Measurements from ENCODE around the gene APAF1. TPM values are rescaled to one million over a fixed set of nuclear protein-coding genes. Genes with fewer than 3 reads are reported as not detected.

The APAF1 gene
- total RNA-seq, 4 donors from 2014 or later: 10.5 to 25.4 (median 23.4) TPM

DNA sequence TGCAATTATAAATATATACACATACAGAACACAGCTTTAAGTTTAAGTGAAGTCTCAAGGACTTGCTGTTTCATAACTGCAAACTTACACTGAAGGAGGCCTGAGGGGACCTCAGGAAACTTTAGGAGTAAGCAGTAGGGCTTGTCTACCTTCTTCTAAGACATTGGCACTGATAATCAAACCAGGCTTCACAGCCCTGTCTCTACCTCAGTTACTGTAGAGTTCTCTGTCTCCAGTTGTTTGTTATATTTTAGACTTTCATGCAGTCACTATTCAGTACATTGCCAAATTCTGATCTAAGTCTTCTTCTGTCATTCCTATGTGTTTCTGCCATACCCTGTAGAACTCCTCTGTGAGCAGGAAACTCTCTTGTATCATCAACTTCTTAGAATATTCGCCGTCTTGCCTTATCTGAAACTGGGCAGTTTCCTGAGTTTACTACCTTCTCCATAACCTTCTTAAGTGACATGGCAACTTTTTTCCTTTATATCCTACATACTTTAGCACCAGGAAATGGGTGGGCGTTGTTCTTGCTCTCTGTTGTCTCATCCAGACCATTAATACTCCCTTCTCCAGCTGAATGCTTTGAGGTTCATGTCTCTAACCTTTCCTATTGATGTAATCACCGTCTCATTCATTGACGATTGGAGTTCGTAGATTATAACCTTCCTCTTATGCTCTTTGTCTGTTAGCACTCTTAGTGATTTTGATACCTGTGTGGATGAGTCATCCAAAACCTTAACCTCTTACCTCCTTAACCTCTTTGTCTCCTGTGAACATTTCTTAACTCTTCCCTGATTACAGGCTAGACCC lies 11.4 kb downstream of the APAF1 start:
- H3K4me3 ChIP-seq: no peak overlapping the region
- in situ Hi-C loops (cut with MboI; ENCODE audit: low pct_ligation_motif_present in 1 of 4, low pct_unique_long_range_greater_than_20kb in 1 of 4, low sequenced_read_pairs in 3 of 4) (loop anchor here in 2 of 4 donors (10.0 to 25.0 kb wide), 2 partner anchors 92 to 94 kb away; no protein-coding TSS in a partner anchor), intact Hi-C loops (cut with DNase I; ENCODE audit: low total_unique reads) (no loop called here)
- H3K27ac ChIP-seq: no peak overlapping the region
- no peaks in the 10 kb centered on the region for H3K4me1 ChIP-seq
- DNase-seq: no peak
- 42 to 58% methylated on average over 3 to 6 of the region's 6 CpGs for WGBS, 2 donors (ENCODE audit: low coverage in 1 of 2)
- TF ChIP-seq POLR2AphosphoS5 (IDR thresholded peaks at IDR 0.05) (no peak), EP300 (IDR thresholded peaks at IDR 0.05; ENCODE audit: low read depth) (no peak), POLR2A (IDR thresholded peaks at IDR 0.05) (no peak)
- TF ChIP-seq, protein P1, sequence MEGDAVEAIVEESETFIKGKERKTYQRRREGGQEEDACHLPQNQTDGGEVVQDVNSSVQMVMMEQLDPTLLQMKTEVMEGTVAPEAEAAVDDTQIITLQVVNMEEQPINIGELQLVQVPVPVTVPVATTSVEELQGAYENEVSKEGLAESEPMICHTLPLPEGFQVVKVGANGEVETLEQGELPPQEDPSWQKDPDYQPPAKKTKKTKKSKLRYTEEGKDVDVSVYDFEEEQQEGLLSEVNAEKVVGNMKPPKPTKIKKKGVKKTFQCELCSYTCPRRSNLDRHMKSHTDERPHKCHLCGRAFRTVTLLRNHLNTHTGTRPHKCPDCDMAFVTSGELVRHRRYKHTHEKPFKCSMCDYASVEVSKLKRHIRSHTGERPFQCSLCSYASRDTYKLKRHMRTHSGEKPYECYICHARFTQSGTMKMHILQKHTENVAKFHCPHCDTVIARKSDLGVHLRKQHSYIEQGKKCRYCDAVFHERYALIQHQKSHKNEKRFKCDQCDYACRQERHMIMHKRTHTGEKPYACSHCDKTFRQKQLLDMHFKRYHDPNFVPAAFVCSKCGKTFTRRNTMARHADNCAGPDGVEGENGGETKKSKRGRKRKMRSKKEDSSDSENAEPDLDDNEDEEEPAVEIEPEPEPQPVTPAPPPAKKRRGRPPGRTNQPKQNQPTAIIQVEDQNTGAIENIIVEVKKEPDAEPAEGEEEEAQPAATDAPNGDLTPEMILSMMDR (IDR thresholded peaks at IDR 0.05): no peak
- H3K9me3 ChIP-seq: no peaks in the 10 kb centered on the region
- no peaks in the 10 kb centered on the region for H3K27me3 ChIP-seq
- peaks cover 0 to 38% (median 4%) of the 10 kb centered on the region in 4 donors for H3K36me3 ChIP-seq

DNA sequence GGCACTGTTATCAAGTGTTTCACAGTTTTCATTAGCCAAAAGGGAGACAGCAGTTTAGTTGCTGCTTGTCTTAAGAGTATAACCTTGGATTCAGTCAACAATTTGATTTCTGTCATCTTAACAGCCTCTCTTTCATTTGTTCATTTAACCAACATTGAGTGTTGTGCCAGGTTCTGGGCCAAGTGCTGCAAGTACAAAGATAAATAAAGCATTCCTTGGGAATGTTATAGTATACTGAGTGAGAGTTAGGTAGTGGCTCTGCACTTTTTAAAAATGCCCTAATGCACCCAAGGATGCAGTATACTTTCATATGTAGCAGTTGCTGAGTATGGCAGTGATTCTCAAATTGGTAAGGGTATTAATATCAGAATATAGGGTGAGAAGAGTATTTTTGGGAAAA lies 15.4 kb downstream of the APAF1 start:
- H3K36me3 ChIP-seq: peaks cover 0 to 65% (median 20%) of the 10 kb centered on the region in 4 donors
- in situ Hi-C loops (cut with MboI; ENCODE audit: low pct_ligation_motif_present in 1 of 4, low pct_unique_long_range_greater_than_20kb in 1 of 4, low sequenced_read_pairs in 3 of 4) (loop anchor here in 1 of 4 donors (25.0 kb wide), 1 partner anchor 98 kb away; no protein-coding TSS in a partner anchor), intact Hi-C loops (cut with DNase I; ENCODE audit: low total_unique reads) (no loop called here)
- H3K27ac ChIP-seq: no peak overlapping the region
- no peak for DNase-seq
- TF ChIP-seq EP300 (IDR thresholded peaks at IDR 0.05; ENCODE audit: low read depth) (no peak), POLR2A (IDR thresholded peaks at IDR 0.05) (no peak), POLR2AphosphoS5 (IDR thresholded peaks at IDR 0.05) (no peak)
- TF ChIP-seq, protein P1 (IDR thresholded peaks at IDR 0.05): no peak
- no peak overlapping the region for H3K4me3 ChIP-seq
- H3K4me1 ChIP-seq: no peaks in the 10 kb centered on the region
- no peaks in the 10 kb centered on the region for H3K27me3 ChIP-seq
- no peaks in the 10 kb centered on the region for H3K9me3 ChIP-seq

DNA sequence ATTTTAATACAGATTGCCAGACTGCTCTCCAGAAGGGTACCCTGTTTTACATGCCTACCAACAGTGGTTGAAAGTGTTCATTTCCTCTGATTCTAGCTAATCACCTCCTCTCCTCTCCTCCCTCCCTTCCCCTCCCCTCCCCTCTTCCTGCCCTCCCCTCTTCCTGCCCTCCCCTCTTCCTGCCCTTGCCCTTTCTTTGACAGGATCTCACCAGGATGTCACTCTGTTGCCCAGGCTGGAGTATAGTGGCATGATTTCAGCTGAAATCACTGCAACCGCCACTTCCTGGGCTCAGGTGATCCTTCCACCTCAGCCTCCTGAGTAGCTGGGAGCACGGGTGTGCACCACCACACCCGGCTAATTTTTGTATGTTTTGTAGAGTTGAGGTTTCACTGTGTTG lies 24.7 kb downstream of the APAF1 start:
- Histone ChIP-seq H3K4me1 (no peaks in the 10 kb centered on the region), H3K36me3 (peaks cover 0 to 69% (median 25%) of the 10 kb centered on the region in 4 donors), H3K4me3 (no peak overlapping the region), H3K9me3 (no peaks in the 10 kb centered on the region), H3K27me3 (no peaks in the 10 kb centered on the region), H3K27ac (no peak overlapping the region)
- TF ChIP-seq, protein P1 (IDR thresholded peaks at IDR 0.05): no peak
- TF ChIP-seq POLR2A (IDR thresholded peaks at IDR 0.05) (no peak), POLR2AphosphoS5 (IDR thresholded peaks at IDR 0.05) (no peak)
- intact Hi-C loops (cut with DNase I; ENCODE audit: low total_unique reads) (no loop called here), in situ Hi-C loops (cut with MboI; ENCODE audit: low pct_ligation_motif_present in 1 of 4, low pct_unique_long_range_greater_than_20kb in 1 of 4, low sequenced_read_pairs in 3 of 4) (loop anchor here in 1 of 4 donors (25.0 kb wide), 1 partner anchor 107 kb away; no protein-coding TSS in a partner anchor)
- WGBS, 2 donors (ENCODE audit: low coverage in 1 of 2): 81 to 100% methylated on average over 3 of the region's 3 CpGs
- no peak for DNase-seq

DNA sequence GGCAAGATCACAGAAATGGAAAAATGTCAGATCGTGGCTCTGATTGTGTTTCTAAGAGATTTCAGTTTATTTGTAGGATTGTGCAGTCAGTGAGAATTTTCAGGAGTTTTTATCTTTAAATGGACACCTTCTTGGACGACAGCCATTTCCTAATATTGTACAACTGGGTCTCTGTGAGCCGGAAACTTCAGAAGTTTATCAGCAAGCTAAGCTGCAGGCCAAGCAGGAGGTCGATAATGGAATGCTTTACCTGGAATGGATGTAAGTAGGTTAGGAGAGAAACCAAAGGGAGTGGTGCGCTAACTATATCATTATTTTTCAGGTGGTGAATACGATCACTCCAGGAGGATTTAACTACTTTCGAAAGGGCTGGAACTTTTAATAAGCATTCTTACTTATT lies 26.4 kb downstream of the APAF1 start:
- no peaks in the 10 kb centered on the region for H3K9me3 ChIP-seq
- H3K36me3 ChIP-seq: peaks cover 0 to 54% (median 20%) of the 10 kb centered on the region in 4 donors
- WGBS, 2 donors (ENCODE audit: low coverage in 1 of 2): 88 to 91% methylated on average over 6 to 7 of the region's 7 CpGs
- H3K27me3 ChIP-seq: no peaks in the 10 kb centered on the region
- TF ChIP-seq EP300 (IDR thresholded peaks at IDR 0.05; ENCODE audit: low read depth): no peak
- intact Hi-C loops (cut with DNase I; ENCODE audit: low total_unique reads) (no loop called here), in situ Hi-C loops (cut with MboI; ENCODE audit: low pct_ligation_motif_present in 1 of 4, low pct_unique_long_range_greater_than_20kb in 1 of 4, low sequenced_read_pairs in 3 of 4) (loop anchor here in 1 of 4 donors (25.0 kb wide), 1 partner anchor 109 kb away; no protein-coding TSS in a partner anchor)
- H3K4me1 ChIP-seq: no peaks in the 10 kb centered on the region
- no peak for DNase-seq
- no peak overlapping the region for H3K4me3 ChIP-seq
- no peak overlapping the region for H3K27ac ChIP-seq
